A549 (cell line): ENCODE measurements around the gene KRTAP5-4. TPM values are rescaled to one million over a fixed set of nuclear protein-coding genes. Genes with fewer than 3 reads are reported as not detected.
"Not testable (repeated sequence)": the region's sequence is repeated elsewhere in the genome, so short reads cannot be mapped to it uniquely, and the experiment has no call there.

Experiments
- ATAC-seq, 2 experiments: fragments of 200-7000 bp in 1 of 2; fragments of >200 bp in 1 of 2; cut with Nextera tagmentation in 1 of 2; cut with Tn5 transposase in 1 of 2; 3 replicates each; pipeline versions ENCODE4 v1.8.0 to v1.9.1; 2018 to 2020; ENCODE audit warnings: mild to moderate bottlenecking in 1 of 2, moderate library complexity in 1 of 2
- CTCF ChIA-PET: fragments of 300-600 bp; sonication (Branson Sonifier 250); formaldehyde crosslinking; extraction: SDS; loops from one replicate; lab custom pipeline; 2021; ENCODE audit warnings: antibody characterized with exemption, inconsistent platforms; lab: Yijun Ruan, JAX
- POLR2A ChIA-PET: fragments of 350-600 bp; formaldehyde crosslinking; extraction: SDS; loops from one replicate; lab custom pipeline; 2021; ENCODE audit warnings: antibody characterized with exemption, inconsistent platforms; lab: Yijun Ruan, JAX
- DNase-seq, 2 experiments: peaks; one replicate each; pipeline versions ENCODE4 v3.0.0 to v3.0.0-alpha.2; 2011 to 2016; ENCODE audit warnings: low read depth in 1 of 2, low spot score in 1 of 2
- FAIRE-seq: peaks from 2 replicates; lab custom pipeline; 2011; peaks lifted over from hg19 to GRCh38; lab: Jason Lieb, UNC
- H3K27ac ChIP-seq, 2 experiments: fragments of >200 bp; sonication (Bioruptor Twin); formaldehyde crosslinking; 3 replicates each; pipeline ENCODE4 v1.5.1; 2016 to 2017
- H3K4me1 ChIP-seq: fragments of >200 bp; sonication (Bioruptor Twin); formaldehyde crosslinking; 3 replicates; pipeline ENCODE4 v1.6.1; 2016
- H3K4me2 ChIP-seq: fragments of >200 bp; sonication (Bioruptor Twin); formaldehyde crosslinking; 3 replicates; pipeline ENCODE4 v1.6.1; 2016
- H3K4me3 ChIP-seq: fragments of >200 bp; sonication (Bioruptor Twin); formaldehyde crosslinking; 3 replicates; pipeline ENCODE4 v1.5.1; 2016
- H3K9me3 ChIP-seq: fragments of >200 bp; sonication (Bioruptor Twin); formaldehyde crosslinking; 3 replicates; pipeline ENCODE4 v1.6.1; 2016
- CHD4 ChIP-seq: fragments of 200-600 bp; sonication (generic); IDR thresholded peaks from 2 replicates; pipeline ENCODE4 v1.6.1; 2016; ENCODE audit warnings: antibody characterized with exemption, mild to moderate bottlenecking, borderline replicate concordance
- KDM5A ChIP-seq: fragments of 200-600 bp; sonication (generic); IDR thresholded peaks from 2 replicates; pipeline ENCODE4 v1.6.1; 2016; ENCODE audit warnings: antibody characterized with exemption, mild to moderate bottlenecking
- MYC ChIP-seq: IDR thresholded peaks from 2 replicates; pipeline ENCODE4 v1.6.1; 2012; ENCODE audit warnings: mild to moderate bottlenecking, inconsistent platforms, low read length, improper control_type of control experiment, borderline replicate concordance
- NFE2L2 ChIP-seq: fragments of 150-350 bp; conservative IDR thresholded peaks from 2 replicates; pipeline ENCODE4 v1.6.1; 2014; ENCODE audit warnings: low read length
- POLR2A ChIP-seq: IDR thresholded peaks from 2 replicates; pipeline ENCODE4 v1.6.1; 2012; ENCODE audit warnings: mild to moderate bottlenecking, low read length
- RARB ChIP-seq: fragments of 250-450 bp; sonication (Bioruptor Pico); IDR thresholded peaks from 2 replicates; pipeline ENCODE4 v1.8.0; 2021; ENCODE audit warnings: mild to moderate bottlenecking, moderate library complexity
- RNF2 ChIP-seq: fragments of 200-600 bp; sonication (generic); IDR thresholded peaks from 2 replicates; pipeline ENCODE4 v1.6.1; 2016; ENCODE audit warnings: low read depth, mild to moderate bottlenecking, antibody characterized with exemption, moderate library complexity, borderline replicate concordance
- TP53 ChIP-seq: fragments of 250-450 bp; sonication (Bioruptor Pico); IDR thresholded peaks from 2 replicates; pipeline ENCODE4 v1.5.0; 2021; ENCODE audit warnings: mild to moderate bottlenecking, moderate library complexity
- ZC3H11A ChIP-seq: fragments of 450-650 bp; IDR thresholded peaks from 2 replicates; pipeline ENCODE4 v1.6.1; 2014; ENCODE audit warnings: antibody characterized with exemption, mild to moderate bottlenecking
- ZFP36 ChIP-seq: fragments of 450-650 bp; IDR thresholded peaks from 2 replicates; pipeline ENCODE4 v1.6.1; 2014; ENCODE audit warnings: borderline replicate concordance; ENCODE audit not compliant: partially characterized antibody
- WGBS: methylation state at CpG from one replicate; pipeline ENCODE4 v1.1.6; 2017; ENCODE audit errors: missing lambda C conversion rate; 5-methylcytosine and 5-hydroxymethylcytosine counted together
- polyA plus RNA-seq, 4 experiments: library from polyadenylated mRNA; depleted of rRNA in 3 of 4; stranded (reverse); fragments of >200 nt; fragmentation: RNase III in 1 of 4; extraction: RNeasy Plus Mini Kit Qiagen cat#74134 plus additional on column Dnase treatment in 1 of 4; gene quantifications; 2 replicates in 3 of 4; 3 replicates in 1 of 4; pipeline ENCODE4 v1.2.3, GENCODE V29; 2011 to 2017
- TF ChIP-seq, protein P1 (sequence below): fragments of 250-450 bp; sonication (Bioruptor Pico); IDR thresholded peaks from 2 replicates; pipeline ENCODE4 v1.5.0; 2021; ENCODE audit warnings: mild to moderate bottlenecking, moderate library complexity, borderline replicate concordance
- TF ChIP-seq, protein P2 (sequence below): IDR thresholded peaks from 2 replicates; pipeline ENCODE4 v1.6.1; 2012
- TF ChIP-seq, protein P3 (sequence below): fragments of >200 bp; sonication (Bioruptor Twin); formaldehyde crosslinking; IDR thresholded peaks from 3 replicates; pipeline ENCODE4 v1.6.1; 2016
- TF ChIP-seq, protein P4 (sequence below): fragments of >200 bp; sonication (Bioruptor Twin); formaldehyde crosslinking; IDR thresholded peaks from 2 replicates; pipeline ENCODE4 v1.6.1; 2016
- TF ChIP-seq, protein P5 (sequence below): IDR thresholded peaks from 2 replicates; pipeline ENCODE4 v1.6.1; 2012; ENCODE audit warnings: low read depth, borderline replicate concordance
- TF ChIP-seq, protein P6 (sequence below): IDR thresholded peaks from 2 replicates; pipeline ENCODE4 v1.6.1; 2012

The KRTAP5-4 gene
- polyA plus RNA-seq, 2 of the 4 experiments (the other 2 are of a cell fraction): not detected

DNA sequence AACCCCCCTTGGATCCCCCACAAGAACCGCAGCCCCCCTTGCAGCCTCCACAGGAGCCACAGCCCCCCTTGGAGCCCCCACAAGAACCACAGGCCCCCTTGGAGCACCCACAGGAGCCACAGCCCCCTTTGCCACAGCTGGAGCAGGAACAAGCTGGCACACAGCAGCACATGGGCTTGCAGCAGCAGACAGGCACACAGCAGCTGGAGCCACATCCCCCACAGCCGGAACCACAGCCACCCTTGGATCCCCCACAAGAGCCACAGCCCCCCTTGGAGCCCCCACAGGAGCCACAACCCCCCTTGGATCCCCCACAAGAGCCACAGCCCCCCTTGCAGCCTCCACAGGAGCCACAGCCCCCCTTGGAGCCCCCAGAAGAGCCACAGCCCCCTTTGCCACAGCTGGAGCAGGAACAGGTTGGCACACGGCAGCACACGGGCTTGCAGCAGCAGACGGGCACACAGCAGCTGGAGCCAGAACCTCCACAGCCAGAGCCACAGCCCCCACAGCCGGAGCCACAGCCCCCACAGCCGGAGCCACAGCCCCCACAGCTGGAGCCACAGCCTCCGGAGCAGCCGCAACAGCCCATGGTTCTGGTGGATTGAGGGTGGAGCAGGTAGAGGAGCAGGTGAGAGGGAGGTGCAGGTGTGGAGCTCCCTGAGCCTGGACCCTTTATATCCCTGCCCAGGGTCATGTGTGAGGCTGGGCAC, 37.1 kb downstream of the KRTAP5-4 start, which contains the start of gene KRTAP5-1:
Gene KRTAP5-1 (minus strand): TSS at position 623 of the 710 bp plus-strand sequence. CDS start 34 bp downstream, at position 589.
- CTCF ChIA-PET: interaction anchor here (1.8 to 2.9 kb wide), 3 partner anchors 10 to 11 kb away, joined by 6 to 17 read pairs (median 11); no protein-coding TSS in a partner anchor
- POLR2A ChIA-PET, H3K27ac ChIP-seq: not testable (repeated sequence)

DNA sequence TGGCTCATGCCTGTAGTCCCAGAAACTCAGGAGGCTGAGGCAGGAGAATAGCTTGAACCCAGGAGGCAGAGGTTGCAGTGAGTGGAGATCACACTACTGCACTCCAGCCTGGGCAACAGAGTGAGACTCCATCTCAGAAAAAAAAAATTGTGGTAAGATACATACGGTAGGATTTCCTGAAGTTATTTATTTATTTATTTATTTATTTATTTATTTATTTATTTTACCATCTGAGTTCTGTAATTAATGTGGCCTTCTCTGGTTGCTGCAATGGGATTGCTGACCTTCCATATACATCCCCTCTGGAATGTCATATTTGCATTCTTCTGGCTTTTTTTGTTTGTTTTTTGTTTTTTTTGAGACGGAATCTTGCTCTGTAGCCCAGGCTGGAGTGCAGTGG, 39.0 kb downstream of the KRTAP5-4 start:
- H3K4me3 ChIP-seq, DNase-seq, ATAC-seq, H3K27ac ChIP-seq, H3K4me2 ChIP-seq, POLR2A ChIA-PET, H3K4me1 ChIP-seq, FAIRE-seq: not testable (repeated sequence)
- 80% methylated on average over 2 of the region's 2 CpGs for WGBS
- peak; percentile 98 for TF ChIP-seq ZC3H11A
- CTCF ChIA-PET: interaction anchor here (1.3 to 2.9 kb wide), 4 partner anchors 9 to 569 kb away, joined by 5 to 13 read pairs (median 8); no protein-coding TSS in a partner anchor
- peaks cover 12% of the 10 kb centered on the region for H3K9me3 ChIP-seq

More for the DNA sequence above, 37.1 kb downstream of the KRTAP5-4 start, which contains the start of gene KRTAP5-1:
- H3K4me2 ChIP-seq, FAIRE-seq, H3K4me3 ChIP-seq, H3K9me3 ChIP-seq, ATAC-seq, DNase-seq: not testable (repeated sequence)
- WGBS: 73% methylated on average over 4 of the region's 9 CpGs
- H3K4me1 ChIP-seq: peaks cover 15% of the 10 kb centered on the region

DNA sequence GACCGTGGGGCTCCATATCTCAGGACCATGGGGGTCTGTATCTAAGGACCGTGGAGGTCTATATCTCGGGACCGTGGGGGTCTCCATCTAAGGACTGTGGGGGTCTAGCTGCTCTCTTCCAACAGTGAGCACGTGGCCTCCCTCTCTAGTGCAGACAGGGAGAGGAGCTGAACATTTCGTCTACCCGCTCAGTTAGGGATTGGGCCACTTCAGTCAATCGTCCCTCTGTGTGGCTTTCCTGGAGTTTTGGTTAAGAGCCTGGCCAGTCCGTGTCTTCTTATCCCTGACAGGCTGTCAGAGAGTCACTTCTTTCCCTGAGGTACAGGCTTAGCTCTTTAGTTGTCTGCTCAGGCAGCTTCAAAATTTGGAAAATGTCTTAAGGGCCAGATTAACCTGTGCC, 40.0 kb downstream of the KRTAP5-4 start:
- ChIA-PET POLR2A (no interaction called here), CTCF (interaction anchor here (0.8 to 2.9 kb wide), 5 partner anchors 8 to 570 kb away, joined by 4 to 13 read pairs (median 6); no protein-coding TSS in a partner anchor)
- DNase-seq: no peak
- Histone ChIP-seq H3K4me3 (no peak overlapping the region), H3K27ac (no peak overlapping the region), H3K9me3 (peaks cover 17% of the 10 kb centered on the region), H3K4me2 (no peak overlapping the region), H3K4me1 (no peaks in the 10 kb centered on the region)
- 43% methylated on average over 9 of the region's 9 CpGs for WGBS
- peak; percentile 45 to 56; a peak in 5 of 6 replicates for ATAC-seq
- FAIRE-seq: no peak
- TF ChIP-seq, protein P1, sequence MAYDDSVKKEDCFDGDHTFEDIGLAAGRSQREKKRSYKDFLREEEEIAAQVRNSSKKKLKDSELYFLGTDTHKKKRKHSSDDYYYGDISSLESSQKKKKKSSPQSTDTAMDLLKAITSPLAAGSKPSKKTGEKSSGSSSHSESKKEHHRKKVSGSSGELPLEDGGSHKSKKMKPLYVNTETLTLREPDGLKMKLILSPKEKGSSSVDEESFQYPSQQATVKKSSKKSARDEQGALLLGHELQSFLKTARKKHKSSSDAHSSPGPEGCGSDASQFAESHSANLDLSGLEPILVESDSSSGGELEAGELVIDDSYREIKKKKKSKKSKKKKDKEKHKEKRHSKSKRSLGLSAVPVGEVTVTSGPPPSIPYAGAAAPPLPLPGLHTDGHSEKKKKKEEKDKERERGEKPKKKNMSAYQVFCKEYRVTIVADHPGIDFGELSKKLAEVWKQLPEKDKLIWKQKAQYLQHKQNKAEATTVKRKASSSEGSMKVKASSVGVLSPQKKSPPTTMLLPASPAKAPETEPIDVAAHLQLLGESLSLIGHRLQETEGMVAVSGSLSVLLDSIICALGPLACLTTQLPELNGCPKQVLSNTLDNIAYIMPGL (CRISPR knock-in tag): no peak
- TF ChIP-seq, protein P2, sequence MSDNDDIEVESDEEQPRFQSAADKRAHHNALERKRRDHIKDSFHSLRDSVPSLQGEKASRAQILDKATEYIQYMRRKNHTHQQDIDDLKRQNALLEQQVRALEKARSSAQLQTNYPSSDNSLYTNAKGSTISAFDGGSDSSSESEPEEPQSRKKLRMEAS: no peak
- no peak for TF ChIP-seq ZFP36
- no peak for TF ChIP-seq RARB (CRISPR knock-in tag)
- no peak for TF ChIP-seq CHD4
- TF ChIP-seq MYC: no peak
- no peak for TF ChIP-seq KDM5A
- TF ChIP-seq POLR2A: no peak
- TF ChIP-seq, protein P3, sequence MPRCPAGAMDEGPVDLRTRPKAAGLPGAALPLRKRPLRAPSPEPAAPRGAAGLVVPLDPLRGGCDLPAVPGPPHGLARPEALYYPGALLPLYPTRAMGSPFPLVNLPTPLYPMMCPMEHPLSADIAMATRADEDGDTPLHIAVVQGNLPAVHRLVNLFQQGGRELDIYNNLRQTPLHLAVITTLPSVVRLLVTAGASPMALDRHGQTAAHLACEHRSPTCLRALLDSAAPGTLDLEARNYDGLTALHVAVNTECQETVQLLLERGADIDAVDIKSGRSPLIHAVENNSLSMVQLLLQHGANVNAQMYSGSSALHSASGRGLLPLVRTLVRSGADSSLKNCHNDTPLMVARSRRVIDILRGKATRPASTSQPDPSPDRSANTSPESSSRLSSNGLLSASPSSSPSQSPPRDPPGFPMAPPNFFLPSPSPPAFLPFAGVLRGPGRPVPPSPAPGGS: no peak

DNA sequence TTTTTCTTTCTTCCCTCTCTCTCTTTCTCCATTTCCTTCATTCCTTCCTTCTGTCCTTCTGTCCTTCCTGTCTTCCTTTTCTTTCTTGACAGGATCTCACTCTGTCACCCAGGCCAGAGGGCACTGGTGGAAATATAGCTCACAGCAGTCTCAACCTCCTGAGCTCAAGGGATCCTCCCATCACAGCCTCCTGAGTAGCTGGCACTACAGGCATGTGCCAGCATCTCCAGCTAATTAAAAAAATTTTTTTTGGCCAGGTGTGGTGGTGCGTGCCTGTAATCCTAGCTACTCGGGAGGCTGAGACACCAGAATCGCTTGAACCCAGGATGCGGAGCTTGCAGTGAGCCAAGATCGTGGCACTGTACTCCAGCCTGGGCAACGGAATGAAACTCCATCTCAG, 45.1 kb downstream of the KRTAP5-4 start:
- Histone ChIP-seq H3K4me3 (no peak overlapping the region), H3K4me2 (no peak overlapping the region), H3K27ac (no peak overlapping the region), H3K4me1 (peaks cover 16% of the 10 kb centered on the region), H3K9me3 (peaks cover 17% of the 10 kb centered on the region)
- ChIA-PET CTCF (interaction anchor here (0.7 to 26.3 kb wide), 14 partner anchors 11 to 581 kb away, joined by 3 to 719 read pairs (median 4); no protein-coding TSS in a partner anchor), POLR2A (no interaction called here)
- DNase-seq: no peak
- no peak for ATAC-seq
- TF ChIP-seq, protein P4, sequence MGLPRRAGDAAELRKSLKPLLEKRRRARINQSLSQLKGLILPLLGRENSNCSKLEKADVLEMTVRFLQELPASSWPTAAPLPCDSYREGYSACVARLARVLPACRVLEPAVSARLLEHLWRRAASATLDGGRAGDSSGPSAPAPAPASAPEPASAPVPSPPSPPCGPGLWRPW: no peak
- TF ChIP-seq, protein P5, sequence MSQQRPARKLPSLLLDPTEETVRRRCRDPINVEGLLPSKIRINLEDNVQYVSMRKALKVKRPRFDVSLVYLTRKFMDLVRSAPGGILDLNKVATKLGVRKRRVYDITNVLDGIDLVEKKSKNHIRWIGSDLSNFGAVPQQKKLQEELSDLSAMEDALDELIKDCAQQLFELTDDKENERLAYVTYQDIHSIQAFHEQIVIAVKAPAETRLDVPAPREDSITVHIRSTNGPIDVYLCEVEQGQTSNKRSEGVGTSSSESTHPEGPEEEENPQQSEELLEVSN: no peak
- TF ChIP-seq TP53 (CRISPR knock-in tag) (no peak), RNF2 (no peak), NFE2L2 (no peak)
- TF ChIP-seq, protein P2: no peak
- TF ChIP-seq, protein P6, sequence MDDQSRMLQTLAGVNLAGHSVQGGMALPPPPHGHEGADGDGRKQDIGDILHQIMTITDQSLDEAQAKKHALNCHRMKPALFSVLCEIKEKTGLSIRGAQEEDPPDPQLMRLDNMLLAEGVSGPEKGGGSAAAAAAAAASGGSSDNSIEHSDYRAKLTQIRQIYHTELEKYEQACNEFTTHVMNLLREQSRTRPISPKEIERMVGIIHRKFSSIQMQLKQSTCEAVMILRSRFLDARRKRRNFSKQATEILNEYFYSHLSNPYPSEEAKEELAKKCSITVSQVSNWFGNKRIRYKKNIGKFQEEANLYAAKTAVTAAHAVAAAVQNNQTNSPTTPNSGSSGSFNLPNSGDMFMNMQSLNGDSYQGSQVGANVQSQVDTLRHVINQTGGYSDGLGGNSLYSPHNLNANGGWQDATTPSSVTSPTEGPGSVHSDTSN: no peak
- FAIRE-seq: no peak
- WGBS: 72% methylated on average over 6 of the region's 6 CpGs

DNA sequence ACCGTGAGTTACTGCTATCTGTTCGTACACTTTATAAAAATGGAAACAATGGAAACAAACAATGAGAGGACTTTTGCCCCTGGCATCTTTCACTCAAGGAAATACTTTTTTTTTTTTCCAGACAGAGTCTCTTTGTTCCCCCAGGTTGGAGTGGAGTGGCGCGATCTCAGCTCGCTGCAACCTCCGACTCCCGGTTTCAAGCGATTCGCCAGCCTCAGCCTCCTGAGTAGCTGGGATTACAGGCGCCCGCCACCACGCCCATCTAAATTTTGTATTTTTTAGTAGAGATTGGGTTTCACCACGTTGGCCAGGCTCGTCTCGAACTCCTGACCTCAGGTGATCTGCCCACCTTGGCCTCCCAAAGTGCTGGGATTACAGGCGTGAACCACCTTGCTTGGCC, 46.2 kb downstream of the KRTAP5-4 start:
- FAIRE-seq, POLR2A ChIA-PET, H3K27ac ChIP-seq, H3K4me2 ChIP-seq, H3K4me3 ChIP-seq, ATAC-seq, DNase-seq: not testable (repeated sequence)
- Histone ChIP-seq H3K4me1 (peaks cover 22% of the 10 kb centered on the region), H3K9me3 (peaks cover 17% of the 10 kb centered on the region)
- 85% methylated on average over 16 of the region's 16 CpGs for WGBS
- CTCF ChIA-PET: interaction anchor here (1.0 to 26.3 kb wide), 11 partner anchors 10 to 582 kb away, joined by 3 to 719 read pairs (median 6); partner anchors contain the start of genes KRTAP5-2 and KRTAP5-5
